H1 (cell line): ENCODE measurements around the gene SIM2. TPM values are rescaled to one million over a fixed set of nuclear protein-coding genes. Genes with fewer than 3 reads are reported as not detected.

ENCODE experiments used
- ATF3 ChIP-seq: IDR thresholded peaks from 2 replicates; pipeline ENCODE4 v1.6.1; 2011; ENCODE audit warnings: low read depth, mild to moderate bottlenecking, low read length; ENCODE audit not compliant: insufficient read depth
- SIRT6 ChIP-seq: IDR thresholded peaks from one replicate; pipeline ENCODE4 v1.7.1; 2012; ENCODE audit warnings: low read length, inconsistent platforms
- SUZ12 ChIP-seq: fragments of 200-600 bp; sonication (generic); IDR thresholded peaks from 2 replicates; pipeline ENCODE4 v1.6.1; 2012; ENCODE audit warnings: mild to moderate bottlenecking, inconsistent platforms, low read length, moderate library complexity, mixed read lengths
- ZNF274 ChIP-seq: IDR thresholded peaks from 2 replicates; pipeline ENCODE4 v1.7.0; 2012; ENCODE audit warnings: low read length, borderline replicate concordance; ENCODE audit errors: extremely low read depth
- polyA plus RNA-seq, 7 experiments: library from polyadenylated mRNA; depleted of rRNA in 3 of 7; stranded (reverse) in 5 of 7; unstranded in 2 of 7; fragments of >200 nt in 5 of 7; fragments of 200-250 nt in 2 of 7; gene quantifications; 1 replicate in 5 of 7; 2 replicates in 1 of 7; 4 replicates in 1 of 7; pipeline versions ENCODE4 v1.2.1 to v1.2.3, GENCODE V29; 2011 to 2013; ENCODE audit warnings: missing spikeins in 2 of 7, mixed read lengths in 2 of 7
- total RNA-seq: library from RNA; stranded (reverse); fragmentation: NEBNext Ultra II Directional; extraction: Animal tissue kit (Norgen Biotek cat#: 25700); gene quantifications from 2 replicates; pipeline ENCODE4 v1.2.1, GENCODE V29; 2021
- TF ChIP-seq, protein P1 (sequence below): fragments of 300-600 bp; sonication (generic); IDR thresholded peaks from 2 replicates; pipeline ENCODE4 v1.7.1; 2012; ENCODE audit warnings: low read length, moderate library complexity, mild to moderate bottlenecking, inconsistent platforms; ENCODE audit not compliant: insufficient replicate concordance

The SIM2 gene
- total and polyA plus RNA-seq, 2 of the 8 experiments (the other 6 are each of a cell fraction or from before 2014, with no cell fraction given), result 0.05 to 0.26 TPM

GRCh38 chr21:36657999-36658398, 40.9 kb upstream of the SIM2 start (continued):
- TF ChIP-seq, protein P1, sequence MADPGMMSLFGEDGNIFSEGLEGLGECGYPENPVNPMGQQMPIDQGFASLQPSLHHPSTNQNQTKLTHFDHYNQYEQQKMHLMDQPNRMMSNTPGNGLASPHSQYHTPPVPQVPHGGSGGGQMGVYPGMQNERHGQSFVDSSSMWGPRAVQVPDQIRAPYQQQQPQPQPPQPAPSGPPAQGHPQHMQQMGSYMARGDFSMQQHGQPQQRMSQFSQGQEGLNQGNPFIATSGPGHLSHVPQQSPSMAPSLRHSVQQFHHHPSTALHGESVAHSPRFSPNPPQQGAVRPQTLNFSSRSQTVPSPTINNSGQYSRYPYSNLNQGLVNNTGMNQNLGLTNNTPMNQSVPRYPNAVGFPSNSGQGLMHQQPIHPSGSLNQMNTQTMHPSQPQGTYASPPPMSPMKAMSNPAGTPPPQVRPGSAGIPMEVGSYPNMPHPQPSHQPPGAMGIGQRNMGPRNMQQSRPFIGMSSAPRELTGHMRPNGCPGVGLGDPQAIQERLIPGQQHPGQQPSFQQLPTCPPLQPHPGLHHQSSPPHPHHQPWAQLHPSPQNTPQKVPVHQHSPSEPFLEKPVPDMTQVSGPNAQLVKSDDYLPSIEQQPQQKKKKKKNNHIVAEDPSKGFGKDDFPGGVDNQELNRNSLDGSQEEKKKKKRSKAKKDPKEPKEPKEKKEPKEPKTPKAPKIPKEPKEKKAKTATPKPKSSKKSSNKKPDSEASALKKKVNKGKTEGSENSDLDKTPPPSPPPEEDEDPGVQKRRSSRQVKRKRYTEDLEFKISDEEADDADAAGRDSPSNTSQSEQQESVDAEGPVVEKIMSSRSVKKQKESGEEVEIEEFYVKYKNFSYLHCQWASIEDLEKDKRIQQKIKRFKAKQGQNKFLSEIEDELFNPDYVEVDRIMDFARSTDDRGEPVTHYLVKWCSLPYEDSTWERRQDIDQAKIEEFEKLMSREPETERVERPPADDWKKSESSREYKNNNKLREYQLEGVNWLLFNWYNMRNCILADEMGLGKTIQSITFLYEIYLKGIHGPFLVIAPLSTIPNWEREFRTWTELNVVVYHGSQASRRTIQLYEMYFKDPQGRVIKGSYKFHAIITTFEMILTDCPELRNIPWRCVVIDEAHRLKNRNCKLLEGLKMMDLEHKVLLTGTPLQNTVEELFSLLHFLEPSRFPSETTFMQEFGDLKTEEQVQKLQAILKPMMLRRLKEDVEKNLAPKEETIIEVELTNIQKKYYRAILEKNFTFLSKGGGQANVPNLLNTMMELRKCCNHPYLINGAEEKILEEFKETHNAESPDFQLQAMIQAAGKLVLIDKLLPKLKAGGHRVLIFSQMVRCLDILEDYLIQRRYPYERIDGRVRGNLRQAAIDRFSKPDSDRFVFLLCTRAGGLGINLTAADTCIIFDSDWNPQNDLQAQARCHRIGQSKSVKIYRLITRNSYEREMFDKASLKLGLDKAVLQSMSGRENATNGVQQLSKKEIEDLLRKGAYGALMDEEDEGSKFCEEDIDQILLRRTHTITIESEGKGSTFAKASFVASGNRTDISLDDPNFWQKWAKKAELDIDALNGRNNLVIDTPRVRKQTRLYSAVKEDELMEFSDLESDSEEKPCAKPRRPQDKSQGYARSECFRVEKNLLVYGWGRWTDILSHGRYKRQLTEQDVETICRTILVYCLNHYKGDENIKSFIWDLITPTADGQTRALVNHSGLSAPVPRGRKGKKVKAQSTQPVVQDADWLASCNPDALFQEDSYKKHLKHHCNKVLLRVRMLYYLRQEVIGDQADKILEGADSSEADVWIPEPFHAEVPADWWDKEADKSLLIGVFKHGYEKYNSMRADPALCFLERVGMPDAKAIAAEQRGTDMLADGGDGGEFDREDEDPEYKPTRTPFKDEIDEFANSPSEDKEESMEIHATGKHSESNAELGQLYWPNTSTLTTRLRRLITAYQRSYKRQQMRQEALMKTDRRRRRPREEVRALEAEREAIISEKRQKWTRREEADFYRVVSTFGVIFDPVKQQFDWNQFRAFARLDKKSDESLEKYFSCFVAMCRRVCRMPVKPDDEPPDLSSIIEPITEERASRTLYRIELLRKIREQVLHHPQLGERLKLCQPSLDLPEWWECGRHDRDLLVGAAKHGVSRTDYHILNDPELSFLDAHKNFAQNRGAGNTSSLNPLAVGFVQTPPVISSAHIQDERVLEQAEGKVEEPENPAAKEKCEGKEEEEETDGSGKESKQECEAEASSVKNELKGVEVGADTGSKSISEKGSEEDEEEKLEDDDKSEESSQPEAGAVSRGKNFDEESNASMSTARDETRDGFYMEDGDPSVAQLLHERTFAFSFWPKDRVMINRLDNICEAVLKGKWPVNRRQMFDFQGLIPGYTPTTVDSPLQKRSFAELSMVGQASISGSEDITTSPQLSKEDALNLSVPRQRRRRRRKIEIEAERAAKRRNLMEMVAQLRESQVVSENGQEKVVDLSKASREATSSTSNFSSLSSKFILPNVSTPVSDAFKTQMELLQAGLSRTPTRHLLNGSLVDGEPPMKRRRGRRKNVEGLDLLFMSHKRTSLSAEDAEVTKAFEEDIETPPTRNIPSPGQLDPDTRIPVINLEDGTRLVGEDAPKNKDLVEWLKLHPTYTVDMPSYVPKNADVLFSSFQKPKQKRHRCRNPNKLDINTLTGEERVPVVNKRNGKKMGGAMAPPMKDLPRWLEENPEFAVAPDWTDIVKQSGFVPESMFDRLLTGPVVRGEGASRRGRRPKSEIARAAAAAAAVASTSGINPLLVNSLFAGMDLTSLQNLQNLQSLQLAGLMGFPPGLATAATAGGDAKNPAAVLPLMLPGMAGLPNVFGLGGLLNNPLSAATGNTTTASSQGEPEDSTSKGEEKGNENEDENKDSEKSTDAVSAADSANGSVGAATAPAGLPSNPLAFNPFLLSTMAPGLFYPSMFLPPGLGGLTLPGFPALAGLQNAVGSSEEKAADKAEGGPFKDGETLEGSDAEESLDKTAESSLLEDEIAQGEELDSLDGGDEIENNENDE, result no peak
- TF ChIP-seq SUZ12 (no peak), ZNF274 (no peak), SIRT6 (no peak), ATF3 (no peak)
